HG03064 (cell line): ENCODE data around the gene CXorf38.
A peak's percentile ranks its signal among the peaks of the same experiment; 100 is the strongest.
"Not testable (repeated sequence)": the region's sequence is repeated elsewhere in the genome, so short reads cannot be mapped to it uniquely, and the experiment has no call there.

Experiments
- ATAC-seq: cut with Tn5 transposase; IDR thresholded peaks from one replicate; pipeline ENCODE4 v1.9.1; 2021; ENCODE audit warnings: low read depth; ENCODE audit not compliant: unreplicated experiment

CXorf38 gene

DNA sequence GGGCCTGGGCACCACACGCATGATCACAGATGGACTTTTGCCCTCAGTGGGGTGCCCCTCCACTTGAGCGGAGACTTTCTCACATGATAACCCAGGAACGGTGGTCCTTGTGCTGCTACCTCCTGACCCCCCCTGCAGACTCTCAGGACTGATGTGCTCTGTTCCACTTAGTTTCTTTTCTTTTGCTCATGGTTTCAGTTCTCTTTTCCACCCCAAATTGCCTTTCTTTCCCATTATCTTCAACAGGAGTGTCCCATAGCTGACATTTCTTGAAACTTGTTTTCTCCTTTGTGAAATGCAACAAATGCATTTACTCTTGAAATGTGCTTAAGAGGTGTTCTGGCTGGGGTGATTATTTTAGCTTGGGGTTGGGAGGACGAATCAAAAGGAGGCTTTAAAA lies 15.2 kb downstream of the CXorf38 start:
- no peak for ATAC-seq

DNA sequence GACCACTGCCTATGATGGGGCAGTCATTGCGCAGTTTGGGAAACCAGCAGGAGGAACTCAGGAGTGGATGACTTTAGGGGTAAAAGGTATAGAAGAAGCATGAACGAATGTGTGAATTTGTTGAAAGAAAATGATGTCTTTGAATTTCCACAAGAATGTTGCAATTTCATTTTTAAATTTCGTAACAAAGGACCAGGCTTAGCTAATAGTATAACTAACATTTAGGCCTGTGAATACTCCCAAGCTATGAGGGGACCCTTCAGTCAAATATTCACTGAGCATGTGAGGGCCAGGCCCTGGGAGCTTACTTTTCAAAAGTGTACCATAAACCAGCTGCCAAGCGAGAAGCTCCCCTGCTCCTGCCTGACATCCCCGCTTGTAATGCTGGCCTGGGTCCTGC lies 18.9 kb downstream of the CXorf38 start:
- no peak for ATAC-seq

DNA sequence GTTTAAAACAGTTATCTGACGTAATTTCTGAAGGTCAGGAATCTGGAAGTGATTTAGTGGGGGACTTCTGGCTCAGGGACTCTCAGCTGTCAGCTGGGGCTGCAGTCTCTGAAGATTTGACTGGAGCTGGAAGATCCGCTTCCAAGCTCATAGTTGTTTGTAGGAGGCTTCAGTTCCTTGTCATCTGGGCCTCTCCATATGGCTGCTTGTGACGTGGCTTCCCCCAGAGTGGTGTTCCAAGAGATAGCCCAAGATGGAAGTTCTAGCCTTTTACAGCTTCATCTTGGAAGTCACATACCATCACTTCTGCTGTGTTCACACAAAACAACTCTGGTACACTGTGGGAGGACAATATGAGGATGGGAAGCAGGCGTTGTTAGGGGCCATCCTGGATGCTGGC lies 22.1 kb downstream of the CXorf38 start:
- no peak for ATAC-seq

DNA sequence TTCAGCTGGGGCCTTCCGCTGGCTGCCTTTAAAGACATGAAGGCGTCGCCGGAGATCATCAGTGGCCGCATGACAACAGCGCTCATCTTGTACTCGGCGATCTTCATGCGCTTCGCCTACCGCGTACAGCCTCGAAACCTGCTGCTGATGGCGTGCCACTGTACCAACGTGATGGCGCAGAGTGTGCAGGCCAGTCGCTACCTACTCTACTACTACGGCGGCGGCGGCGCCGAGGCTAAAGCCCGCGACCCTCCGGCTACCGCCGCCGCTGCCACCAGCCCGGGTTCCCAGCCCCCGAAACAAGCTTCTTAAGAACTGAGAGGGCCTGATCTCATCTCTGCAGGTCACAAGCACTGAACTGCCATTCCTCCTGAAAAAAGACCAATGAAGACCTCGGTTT lies 23.7 kb downstream of the CXorf38 start:
- no peak for ATAC-seq

DNA sequence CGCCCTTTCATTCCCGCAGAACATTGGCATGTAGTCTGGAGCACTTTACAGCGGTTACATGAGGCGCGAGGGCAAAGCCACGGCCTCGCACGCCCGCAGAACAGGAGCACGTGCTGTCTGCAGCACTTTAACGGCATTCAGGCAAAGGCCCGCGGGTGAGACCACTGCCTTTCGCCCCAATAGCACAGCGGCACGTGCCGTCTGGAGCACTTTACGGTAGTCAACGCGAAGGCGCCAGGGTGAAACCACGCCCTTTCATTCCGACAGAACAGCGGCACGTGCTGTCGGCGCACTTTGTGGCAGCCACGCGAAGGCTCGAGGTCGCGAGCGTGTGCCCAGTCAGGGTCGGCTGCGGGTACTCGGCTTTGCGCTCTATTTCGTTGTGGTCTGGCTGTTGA lies 24.2 kb downstream of the CXorf38 start, which contains the start of gene MPC1L:
Gene MPC1L (plus strand): TSS at position 290 of the 398 bp plus-strand sequence. CDS start 138 bp downstream, outside the sequence.
- ATAC-seq = no peak

DNA sequence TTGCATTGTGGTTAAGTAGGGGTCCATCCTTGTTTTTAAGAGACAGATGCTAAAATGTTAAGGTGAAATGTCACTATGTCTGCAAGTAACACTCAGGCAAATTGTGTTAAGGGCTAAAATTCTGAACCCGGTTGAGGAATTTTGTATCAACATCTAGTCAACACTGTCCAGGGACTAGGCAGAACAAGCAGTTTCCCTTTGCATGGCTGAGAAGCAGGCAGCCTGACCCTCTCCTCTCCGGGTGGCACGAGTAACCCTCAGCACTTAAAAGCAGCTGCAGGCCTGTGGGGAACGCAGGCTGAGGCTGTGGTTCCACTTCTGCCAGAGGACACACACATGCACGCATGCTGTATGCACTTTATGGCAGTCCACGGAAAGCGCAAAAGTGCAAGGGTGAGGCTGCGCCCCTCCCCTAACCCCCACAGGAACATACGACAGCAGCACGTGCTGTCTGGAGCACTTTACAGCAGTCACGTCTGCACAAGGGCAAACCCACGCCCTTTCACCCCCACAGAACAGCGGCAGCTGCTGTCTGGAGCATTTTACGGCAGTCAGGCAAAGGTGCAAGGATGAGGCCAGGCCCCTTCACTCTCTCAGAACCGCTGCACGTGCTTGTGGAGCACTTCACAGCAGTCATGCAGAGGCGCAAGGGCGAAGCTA lies 24.8 kb downstream of the CXorf38 start:
- no peak for ATAC-seq

DNA sequence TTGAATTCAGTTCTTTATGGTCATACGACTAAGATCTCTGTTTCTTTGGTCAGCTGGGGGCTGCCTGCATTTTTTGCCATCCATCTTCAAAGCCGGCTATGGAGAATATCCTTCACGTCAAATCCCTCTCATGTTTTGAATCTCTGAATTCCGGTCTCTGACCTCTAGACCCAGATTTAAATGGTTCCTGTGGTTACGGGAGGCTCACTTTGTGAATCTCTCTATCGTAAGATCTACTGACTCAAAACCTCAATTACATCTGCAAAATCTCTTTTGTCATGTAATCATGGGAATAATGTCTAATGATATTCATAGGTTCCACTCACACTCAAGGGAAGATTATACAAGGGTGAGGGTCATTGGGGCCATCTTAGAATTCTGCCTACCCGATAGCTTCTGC lies 29.8 kb downstream of the CXorf38 start:
- no peak for ATAC-seq

DNA sequence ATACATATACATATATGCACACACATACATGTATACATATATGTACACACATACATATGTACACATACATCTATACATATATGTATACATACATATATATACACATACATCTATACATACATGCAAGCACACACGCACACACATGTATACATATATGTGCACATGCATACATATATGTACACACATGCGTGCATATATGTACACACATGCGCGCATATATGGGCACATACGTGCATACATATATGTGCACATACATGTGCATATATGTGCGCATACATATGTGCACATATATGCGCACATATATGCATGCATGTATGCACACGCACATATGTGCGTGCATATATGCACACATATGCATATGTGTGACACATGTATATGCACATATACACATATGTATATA lies 31.4 kb downstream of the CXorf38 start:
- no peak for ATAC-seq

DNA sequence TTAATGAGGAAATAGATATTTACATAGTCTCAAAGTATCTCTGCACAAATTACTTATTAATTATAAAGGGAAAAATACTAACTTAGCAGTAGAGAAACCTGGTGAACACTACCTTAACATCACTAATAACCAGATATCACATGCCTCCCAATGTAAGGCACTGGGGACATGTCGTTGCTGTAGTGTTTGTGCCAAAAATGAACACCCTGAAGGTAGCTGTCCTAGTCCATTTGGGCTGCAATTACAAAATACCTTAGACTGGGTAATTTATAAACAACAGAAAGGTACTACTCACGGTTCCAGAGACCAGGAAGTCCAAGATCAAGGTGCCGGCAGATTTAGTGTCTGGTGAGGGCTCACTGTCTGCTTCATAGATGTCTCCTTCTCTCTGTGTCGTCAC lies 34.9 kb downstream of the CXorf38 start:
- ATAC-seq = no peak

DNA sequence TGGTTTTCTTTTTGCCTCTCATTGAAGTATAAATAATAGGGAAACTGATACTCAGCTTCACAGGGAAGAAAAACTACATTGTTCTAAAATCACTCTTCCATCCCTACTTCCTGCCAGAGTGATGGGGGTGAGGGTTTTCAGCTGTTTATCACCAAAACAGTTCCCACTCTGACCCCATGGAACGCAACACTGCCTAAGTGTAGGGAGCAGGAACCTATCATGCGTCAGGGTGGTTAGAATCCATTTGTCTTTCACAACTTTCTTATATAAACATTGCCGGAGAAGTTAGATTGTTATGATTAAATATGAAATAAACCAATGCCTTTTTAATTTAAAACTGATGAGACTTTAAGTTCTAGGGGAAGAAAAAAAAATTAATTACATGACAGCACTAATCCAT lies 40.0 kb downstream of the CXorf38 start:
- no peak for ATAC-seq

DNA sequence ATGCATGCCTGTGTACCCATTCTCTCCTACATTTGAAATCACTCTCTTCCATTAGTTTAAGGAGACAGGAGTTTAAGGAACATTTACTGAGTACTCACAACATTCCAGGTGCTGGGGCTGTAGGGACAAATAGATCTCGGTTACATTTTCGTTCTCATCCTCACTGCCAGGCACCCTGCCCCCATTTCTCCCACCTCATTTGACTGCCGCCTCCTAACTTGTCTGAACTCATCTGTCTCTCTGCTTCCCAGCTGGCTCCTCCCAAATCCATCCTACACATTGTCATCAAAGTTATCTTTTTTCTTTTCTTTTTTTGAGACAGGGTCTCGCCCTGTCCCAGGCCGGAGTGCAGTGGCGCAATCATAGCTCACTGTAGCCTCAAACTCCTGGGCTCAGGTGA lies 43.9 kb downstream of the CXorf38 start:
- ATAC-seq = no peak

DNA sequence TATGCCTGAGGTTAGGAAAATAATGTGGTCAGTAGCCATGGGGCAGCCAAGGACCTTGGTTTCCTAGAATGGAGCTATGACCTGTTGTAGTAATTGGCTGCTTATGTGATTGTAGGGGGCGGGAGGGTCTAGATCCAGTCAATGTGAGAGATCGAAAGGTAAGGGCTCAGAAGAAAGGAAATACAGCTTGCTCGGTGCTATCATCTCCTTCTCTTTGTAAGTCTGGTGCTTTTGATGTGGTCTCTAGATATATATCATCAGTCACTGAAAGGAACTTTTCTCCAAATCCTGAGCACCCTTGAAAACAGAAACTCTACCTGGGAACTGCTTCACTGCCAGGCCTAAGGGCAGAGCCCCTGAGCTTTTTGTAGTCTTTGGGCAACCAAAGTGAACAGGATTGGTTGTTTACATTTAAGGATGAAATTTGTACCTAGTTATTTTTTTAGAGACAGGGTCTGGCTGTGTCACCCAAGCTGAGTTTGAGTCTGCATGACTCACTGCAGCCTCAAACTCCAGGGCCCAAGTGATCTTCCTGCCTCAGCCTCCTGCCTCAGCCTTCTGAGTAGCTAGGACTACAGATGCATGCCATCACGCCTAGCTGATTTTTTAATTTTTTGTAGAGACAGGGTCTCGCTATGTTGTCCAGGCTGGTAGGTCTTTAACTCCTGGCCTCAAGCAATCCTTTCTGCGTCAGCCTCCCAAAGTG lies 57.6 kb downstream of the CXorf38 start:
- not testable (repeated sequence) for ATAC-seq

DNA sequence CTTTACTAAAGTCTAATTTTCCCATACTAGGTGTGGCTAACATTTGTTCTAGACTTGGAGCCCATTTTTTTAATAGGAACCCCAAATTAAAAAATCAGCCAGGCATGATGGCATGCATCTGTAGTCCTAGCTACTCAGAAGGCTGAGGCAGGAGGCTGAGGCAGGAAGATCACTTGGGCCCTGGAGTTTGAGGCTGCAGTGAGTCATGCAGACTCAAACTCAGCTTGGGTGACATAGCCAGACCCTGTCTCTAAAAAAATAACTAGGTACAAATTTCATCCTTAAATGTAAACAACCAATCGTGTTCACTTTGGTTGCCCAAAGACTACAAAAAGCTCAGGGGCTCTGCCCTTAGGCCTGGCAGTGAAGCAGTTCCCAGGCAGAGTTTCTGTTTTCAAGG lies 59.7 kb downstream of the CXorf38 start:
- not testable (repeated sequence) for ATAC-seq

DNA sequence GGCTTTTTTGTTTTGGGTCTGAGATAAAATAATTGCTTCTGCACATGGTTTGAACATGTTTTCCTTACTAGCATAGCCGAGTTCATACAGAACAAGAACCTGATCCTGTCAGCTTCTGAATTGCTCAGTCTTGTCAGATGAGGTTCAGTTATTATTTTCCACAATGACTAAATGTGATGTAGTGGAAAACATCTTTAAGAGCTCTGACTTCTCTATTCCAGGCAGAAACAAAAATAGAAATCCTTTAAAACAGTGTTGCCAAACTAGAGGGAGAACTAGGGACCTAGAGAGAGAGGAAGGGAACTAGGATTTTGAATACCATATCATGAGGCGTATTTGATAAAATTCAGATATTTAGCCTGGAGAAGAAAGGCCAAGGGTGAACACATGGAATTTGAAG lies 64.5 kb downstream of the CXorf38 start:
- ATAC-seq = no peak

DNA sequence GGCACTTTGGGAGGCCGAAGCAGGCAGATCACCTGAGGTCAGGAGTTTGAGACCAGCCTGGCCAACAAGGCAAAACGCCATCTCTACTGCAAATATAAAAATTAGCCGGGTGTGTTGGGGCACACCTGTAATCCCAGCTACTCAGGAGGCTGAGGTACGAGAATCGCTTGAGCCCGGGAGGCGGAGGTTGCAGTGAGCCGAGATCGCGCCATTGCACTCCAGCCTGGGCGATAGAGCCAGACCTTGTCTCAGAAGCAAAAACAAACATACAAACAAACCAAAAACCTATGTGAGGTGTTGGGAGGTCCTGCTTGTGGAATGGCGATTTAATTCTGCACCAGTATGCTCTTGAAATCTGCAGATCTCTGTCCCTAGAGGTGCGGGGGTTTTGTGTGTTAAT lies 65.2 kb downstream of the CXorf38 start:
- ATAC-seq = not testable (repeated sequence)

DNA sequence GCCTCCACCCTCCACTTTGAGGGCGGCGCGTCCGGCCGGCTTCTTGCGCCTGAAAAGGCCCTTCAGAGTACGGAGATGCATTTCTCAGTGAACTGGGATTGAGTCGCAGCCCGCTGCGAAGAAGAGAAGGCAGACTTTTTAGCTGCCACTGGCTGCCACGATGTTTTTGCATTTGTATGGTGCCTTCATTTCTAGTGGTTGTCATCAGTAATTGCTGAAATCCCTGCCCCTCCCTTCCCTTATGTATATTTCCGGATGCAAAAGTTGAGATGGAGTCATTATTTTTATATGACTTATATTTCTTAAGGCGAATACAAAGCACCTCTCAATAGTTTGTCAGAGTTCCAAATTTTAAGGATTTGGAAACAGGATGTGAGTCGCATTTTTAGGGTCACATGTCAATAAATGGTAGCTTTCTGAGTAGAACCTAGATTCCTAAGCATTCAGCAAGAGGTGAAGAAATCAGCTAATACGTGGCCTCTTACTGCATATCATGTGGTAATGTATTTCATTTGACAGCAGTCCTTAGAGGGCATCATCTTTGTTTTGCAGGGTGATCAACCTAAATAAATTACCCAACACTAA lies 65.9 kb downstream of the CXorf38 start:
- no peak for ATAC-seq

DNA sequence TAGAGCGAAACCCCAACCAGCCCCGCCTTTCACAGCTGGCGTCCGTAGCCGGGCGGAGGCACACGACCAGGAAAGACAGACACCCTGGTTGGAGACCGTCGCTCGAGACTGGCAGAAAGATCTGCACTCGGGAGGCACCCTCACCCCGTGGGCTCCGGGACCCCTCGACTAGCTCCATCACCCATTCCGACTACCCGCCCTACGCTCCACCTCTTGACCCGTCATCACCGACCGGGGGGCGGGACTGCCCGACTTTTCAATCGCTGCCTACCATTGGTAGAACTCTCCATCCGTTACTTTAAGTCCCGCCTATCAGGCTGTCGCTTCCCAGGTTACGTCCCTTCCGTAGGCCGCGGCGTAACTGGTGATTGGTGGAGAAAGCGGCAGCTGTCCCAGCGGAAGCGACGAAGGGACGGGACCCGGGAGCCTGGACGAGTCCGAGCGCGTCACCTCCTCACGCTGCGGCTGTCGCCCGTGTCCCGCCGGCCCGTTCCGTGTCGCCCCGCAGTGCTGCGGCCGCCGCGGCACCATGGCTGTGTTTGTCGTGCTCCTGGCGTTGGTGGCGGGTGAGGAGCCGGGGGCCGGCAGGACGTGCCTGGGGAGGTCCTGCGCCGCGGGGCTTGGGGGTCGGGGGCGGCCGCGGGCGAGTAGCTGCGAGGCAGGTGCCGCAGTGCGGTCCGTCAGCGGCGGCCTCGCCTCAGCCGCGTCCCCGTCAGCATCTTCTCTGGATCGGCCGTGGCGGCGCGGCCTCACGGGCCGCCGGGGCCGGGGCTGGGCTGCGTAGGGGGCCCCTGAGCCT lies 66.6 kb downstream of the CXorf38 start, which contains the start of gene ATP6AP2:
Gene ATP6AP2 (plus strand): TSS at position 434 of the 799 bp plus-strand sequence. CDS start 96 bp downstream, at position 530.
- peak; percentile 95 for ATAC-seq

DNA sequence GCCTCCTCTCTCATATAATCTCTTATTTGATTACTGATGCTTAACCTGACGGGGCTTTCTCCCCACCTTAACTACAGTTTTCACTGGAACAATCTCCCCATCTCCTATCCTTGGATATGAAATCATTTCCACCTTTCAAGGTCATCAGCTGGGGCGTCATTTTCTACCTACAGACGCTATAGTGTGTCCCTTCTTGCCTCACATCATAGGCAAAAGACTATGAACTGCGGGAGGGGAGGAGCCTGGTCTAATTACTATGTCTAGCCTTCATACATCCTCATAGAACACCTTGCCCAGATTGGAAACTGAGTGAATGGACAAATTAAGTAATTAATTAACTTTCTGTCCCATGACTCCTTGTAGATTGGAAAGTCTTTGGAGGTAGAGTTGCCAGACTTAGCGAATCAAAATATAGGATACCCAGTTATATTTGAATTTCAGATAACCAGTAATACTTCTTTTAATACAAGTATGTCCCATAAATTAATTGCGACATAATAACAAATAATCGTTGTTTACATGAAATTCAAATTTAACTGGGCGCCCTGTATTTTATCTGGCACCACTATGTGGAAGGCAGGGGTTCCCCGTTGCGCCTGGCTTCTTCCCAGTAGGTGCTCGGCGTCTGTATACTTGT lies 67.3 kb downstream of the CXorf38 start:
- peak; percentile 48 for ATAC-seq

DNA sequence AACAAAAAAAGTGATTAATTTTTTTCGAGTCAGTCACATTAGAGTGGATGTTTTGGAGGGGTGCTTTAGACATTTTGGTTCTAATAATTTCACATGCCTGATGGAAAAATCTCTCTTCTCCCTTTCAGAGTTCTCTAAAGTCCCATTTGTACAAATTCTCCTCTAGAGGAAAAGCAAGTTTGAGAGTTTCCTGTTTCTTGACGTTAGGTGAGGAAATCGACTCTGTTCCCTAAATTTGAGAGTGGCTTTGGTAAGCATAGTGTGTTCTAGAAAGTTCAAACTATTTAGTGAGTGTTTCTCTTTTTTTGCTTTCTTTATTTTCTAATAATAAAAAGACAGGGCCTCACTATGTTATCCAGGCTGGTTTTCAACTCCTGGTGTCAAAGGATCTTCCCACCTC lies 68.2 kb downstream of the CXorf38 start:
- ATAC-seq = no peak

DNA sequence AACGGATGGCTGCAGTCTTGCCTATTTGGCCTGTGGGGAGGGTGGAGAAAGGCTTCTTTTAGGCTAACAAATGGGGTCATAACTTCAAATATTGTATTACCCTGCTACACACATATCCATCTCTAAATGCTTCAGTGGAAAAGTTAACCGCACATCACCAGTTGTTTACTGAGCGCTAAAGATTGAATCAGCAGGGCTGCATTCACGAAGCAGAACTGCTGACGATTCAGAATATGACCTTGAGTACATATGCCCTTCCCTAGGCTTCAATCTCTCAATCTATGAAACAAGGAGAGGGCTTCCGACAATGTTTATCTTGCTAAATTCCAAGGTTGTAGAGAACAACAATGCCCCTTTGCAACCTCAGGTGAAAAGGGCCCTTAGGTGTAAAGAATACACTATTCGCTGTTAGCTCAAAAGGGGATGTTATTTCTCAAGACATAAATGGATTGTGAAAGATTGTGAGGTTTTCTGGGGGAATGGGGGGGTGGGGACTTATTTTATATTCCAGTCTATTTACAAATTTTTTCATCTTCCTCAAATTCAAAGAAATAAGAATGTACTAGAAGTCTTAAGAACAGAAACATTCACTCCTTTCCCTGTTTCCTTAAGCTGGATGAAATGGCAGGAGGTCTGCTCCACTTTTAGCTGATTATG lies 69.2 kb downstream of the CXorf38 start:
- no peak for ATAC-seq
